GM12801 (cell line): ENCODE results near the gene POU2F3.

Source experiments
- CTCF ChIP-seq: IDR thresholded peaks from one replicate; pipeline ENCODE4 v1.5.1; 2011; ENCODE audit warnings: control low read depth; ENCODE audit not compliant: insufficient read length; ENCODE audit errors: extremely low read depth

Gene POU2F3

DNA sequence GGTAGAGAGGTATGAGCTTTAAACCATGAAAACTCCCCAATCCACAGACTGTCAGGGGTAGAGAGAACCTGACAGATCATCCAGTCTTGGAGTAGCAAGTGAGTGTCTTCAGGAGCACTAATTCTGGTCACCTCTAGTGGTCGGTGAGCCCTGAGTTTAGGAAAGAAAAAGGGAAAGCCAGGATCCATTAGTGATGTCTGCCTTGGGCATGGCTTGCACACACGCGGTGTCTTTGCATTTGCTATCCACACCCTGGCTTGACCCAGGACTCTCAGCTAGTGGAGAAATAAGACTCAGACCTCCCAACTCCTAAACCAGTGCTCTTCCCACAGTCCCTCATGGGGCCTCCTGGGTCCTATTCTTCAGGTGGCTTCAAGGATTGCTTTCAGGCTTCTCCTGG is 19.3 kb downstream of the POU2F3 start:
- no peak for TF ChIP-seq CTCF

DNA sequence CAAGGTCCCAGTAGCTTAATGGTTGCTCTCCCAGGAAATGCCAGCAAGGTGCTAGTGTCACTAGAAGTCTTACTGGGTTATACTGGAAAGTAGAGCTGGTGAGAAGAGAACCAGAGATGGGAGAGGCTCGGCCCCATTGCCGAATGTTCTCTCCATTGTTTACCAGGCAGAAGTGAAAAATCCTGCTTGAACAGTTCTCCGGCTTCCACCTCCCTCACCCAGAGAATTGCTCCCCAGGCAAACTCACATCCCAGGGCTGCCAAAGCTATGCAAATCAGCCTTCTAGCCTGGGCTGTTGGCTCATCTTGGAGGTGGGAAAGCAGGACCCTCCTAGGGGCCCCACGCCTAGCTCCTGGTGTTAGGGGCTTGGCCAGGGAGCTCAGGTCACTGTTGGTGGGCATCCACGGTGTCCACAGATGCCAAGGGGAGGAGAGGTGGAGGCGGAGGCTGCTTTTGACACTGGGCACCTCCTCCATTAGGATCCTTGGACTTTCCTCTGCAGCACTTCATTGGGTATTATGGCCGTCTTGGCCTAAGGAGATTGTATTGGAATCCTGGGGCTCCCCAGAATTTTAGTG is 20.1 kb downstream of the POU2F3 start:
- no peak for TF ChIP-seq CTCF

GRCh38 chr11:120260616-120261015 is 20.7 kb downstream of the POU2F3 start:
- no peak for TF ChIP-seq CTCF

DNA sequence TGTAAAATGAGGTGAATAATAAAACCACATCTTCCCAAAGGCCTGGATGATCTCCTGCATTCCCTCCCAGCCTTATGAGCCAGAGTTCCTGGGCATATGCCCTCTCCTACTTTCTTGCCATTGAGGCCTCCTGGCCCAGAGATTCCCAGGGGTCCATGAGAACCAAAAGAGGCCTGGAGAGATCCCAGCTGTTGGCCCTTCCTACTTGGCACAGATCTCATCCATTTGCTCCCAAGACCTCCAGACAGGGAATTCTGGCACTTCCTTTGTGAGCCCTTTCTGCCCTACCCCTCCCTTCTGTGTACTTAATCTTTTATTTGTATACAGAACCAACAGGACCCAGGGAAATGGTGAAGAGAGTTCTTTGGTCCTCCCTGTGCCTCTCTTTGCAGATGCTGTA is 21.4 kb downstream of the POU2F3 start:
- no peak for TF ChIP-seq CTCF

- no peak for TF ChIP-seq CTCF
Observed at GRCh38 chr11:120261931-120262330, 22.0 kb downstream of the POU2F3 start.

GRCh38 chr11:120267319-120267718 is 27.4 kb downstream of the POU2F3 start:
- no peak for TF ChIP-seq CTCF

GRCh38 chr11:120268686-120269085 is 28.7 kb downstream of the POU2F3 start:
- no peak for TF ChIP-seq CTCF
